WTC11 (cell line): ENCODE data around the gene PSMD13. TPM values are rescaled to one million over a fixed set of nuclear protein-coding genes. Genes with fewer than 3 reads are reported as not detected.

Source experiments
- ATAC-seq: fragments of 200-7000 bp; cut with Tn5 transposase; 2 replicates; pipeline ENCODE4 v1.10.0; 2021; ENCODE audit warnings: mild to moderate bottlenecking, moderate library complexity
- CTCF ChIA-PET: fragments of 300-600 bp; sonication (Branson Sonifier 250); formaldehyde crosslinking; loops from one replicate; lab custom pipeline; 2021; ENCODE audit warnings: antibody characterized with exemption; lab: Charles Lee
- POLR2A ChIA-PET: fragments of 350-600 bp; sonication (Branson Sonifier 250); formaldehyde crosslinking; loops from one replicate; lab custom pipeline; 2021; ENCODE audit warnings: antibody characterized with exemption; lab: Charles Lee
- DNase-seq: peaks from one replicate; pipeline ENCODE4 v3.0.0; 2021; ENCODE audit warnings: low spot score
- H3K27ac Mint-ChIP-seq: 2 replicates; pipeline ENCODE4 v1.8.0; 2021; ENCODE audit warnings: mixed read lengths
- H3K27me3 Mint-ChIP-seq: 2 replicates; pipeline ENCODE4 v1.8.0; 2021; ENCODE audit warnings: low read depth, mild to moderate bottlenecking, moderate library complexity, mixed read lengths
- H3K36me3 Mint-ChIP-seq: 2 replicates; pipeline ENCODE4 v1.8.0; 2021; ENCODE audit warnings: mixed read lengths
- H3K4me1 Mint-ChIP-seq: 2 replicates; pipeline ENCODE4 v1.8.0; 2022; ENCODE audit warnings: mixed read lengths
- H3K4me3 Mint-ChIP-seq: 2 replicates; pipeline ENCODE4 v1.8.0; 2021; ENCODE audit warnings: mild to moderate bottlenecking, moderate library complexity, mixed read lengths
- H3K9me3 Mint-ChIP-seq: 2 replicates; pipeline ENCODE4 v1.8.0; 2021; ENCODE audit warnings: mixed read lengths
- AFF4 ChIP-seq: sonication (generic); formaldehyde crosslinking; IDR thresholded peaks from 2 replicates; pipeline ENCODE4 v1.8.1; 2023; ENCODE audit warnings: mild to moderate bottlenecking, missing genetic modification reagents, borderline replicate concordance
- ARID4B ChIP-seq: sonication (generic); formaldehyde crosslinking; IDR thresholded peaks from 2 replicates; pipeline ENCODE4 v1.8.0; 2023; ENCODE audit warnings: missing genetic modification reagents, mild to moderate bottlenecking, borderline replicate concordance
- CREB1 ChIP-seq: sonication (generic); formaldehyde crosslinking; IDR thresholded peaks from 2 replicates; pipeline ENCODE4 v1.8.0; 2023; ENCODE audit warnings: mild to moderate bottlenecking, missing genetic modification reagents
- E2F1 ChIP-seq: sonication (generic); formaldehyde crosslinking; IDR thresholded peaks from 2 replicates; pipeline ENCODE4 v1.8.0; 2022; ENCODE audit warnings: mild to moderate bottlenecking, missing genetic modification reagents
- ESRRA ChIP-seq: sonication (generic); formaldehyde crosslinking; IDR thresholded peaks from 2 replicates; pipeline ENCODE4 v1.8.1; 2022; ENCODE audit warnings: mild to moderate bottlenecking, missing genetic modification reagents, borderline replicate concordance
- ETV6 ChIP-seq: sonication (generic); formaldehyde crosslinking; IDR thresholded peaks from 2 replicates; pipeline ENCODE4 v1.8.1; 2022; ENCODE audit warnings: mild to moderate bottlenecking, missing genetic modification reagents
- IRF1 ChIP-seq: sonication (generic); formaldehyde crosslinking; IDR thresholded peaks from 2 replicates; pipeline ENCODE4 v1.8.0; 2023; ENCODE audit warnings: missing genetic modification reagents
- IRF2 ChIP-seq: sonication (generic); formaldehyde crosslinking; IDR thresholded peaks from 2 replicates; pipeline ENCODE4 v1.8.0; 2022; ENCODE audit warnings: low read depth, missing genetic modification reagents, borderline replicate concordance
- NFYB ChIP-seq: sonication (generic); formaldehyde crosslinking; conservative IDR thresholded peaks from 2 replicates; pipeline ENCODE4 v1.8.0; 2022; ENCODE audit warnings: low read depth, missing genetic modification reagents
- NR1H2 ChIP-seq: sonication (generic); formaldehyde crosslinking; IDR thresholded peaks from 2 replicates; pipeline ENCODE4 v1.9.0; 2021; ENCODE audit warnings: mild to moderate bottlenecking, moderate library complexity, missing genetic modification reagents
- ZNF219 ChIP-seq: sonication (generic); formaldehyde crosslinking; IDR thresholded peaks from 2 replicates; pipeline ENCODE4 v1.8.0; 2023; ENCODE audit warnings: missing genetic modification reagents, mild to moderate bottlenecking, borderline replicate concordance
- ZNF232 ChIP-seq: sonication (generic); formaldehyde crosslinking; IDR thresholded peaks from 2 replicates; pipeline ENCODE4 v1.8.0; 2022; ENCODE audit warnings: mild to moderate bottlenecking, missing genetic modification reagents
- ZNF396 ChIP-seq: fragments of 250-450 bp; sonication (Bioruptor Pico); IDR thresholded peaks from 2 replicates; pipeline ENCODE4 v1.8.0; 2021; ENCODE audit warnings: mild to moderate bottlenecking, moderate library complexity, borderline replicate concordance
- ZNF512 ChIP-seq: sonication (generic); formaldehyde crosslinking; IDR thresholded peaks from 2 replicates; pipeline ENCODE4 v1.8.1; 2022; ENCODE audit warnings: missing genetic modification reagents, borderline replicate concordance
- total RNA-seq: library from RNA; stranded (reverse); gene quantifications from 3 replicates; pipeline ENCODE4 v1.2.3, GENCODE V29; 2021

PSMD13 gene
- total RNA-seq, 1 experiment from 2014 or later: 148 TPM

GRCh38 chr11:210803-211180, 26.0 kb upstream of the PSMD13 start:
- H3K27me3 Mint-ChIP-seq: no peaks in the 10 kb centered on the region
- TF ChIP-seq ZNF512 (CRISPR knock-in tag) (no peak), NFYB (CRISPR knock-in tag) (no peak), E2F1 (CRISPR knock-in tag) (no peak), ZNF219 (CRISPR knock-in tag) (no peak), ZNF232 (CRISPR knock-in tag) (no peak), ESRRA (CRISPR knock-in tag) (no peak), NR1H2 (CRISPR knock-in tag) (no peak), ARID4B (CRISPR knock-in tag) (no peak), CREB1 (no peak), IRF2 (no peak), ZNF396 (CRISPR knock-in tag) (no peak)
- POLR2A ChIA-PET: no interaction called here
- DNase-seq (no peak), ATAC-seq (no peak)
- no peak overlapping the region for H3K4me3 Mint-ChIP-seq
- no peak overlapping the region for H3K27ac Mint-ChIP-seq
- H3K9me3 Mint-ChIP-seq: no peaks in the 10 kb centered on the region
- H3K4me1 Mint-ChIP-seq: peaks cover 8% of the 10 kb centered on the region; the same call in 1 of the 2 replicates
- CTCF ChIA-PET: no interaction called here
- H3K36me3 Mint-ChIP-seq: peaks cover 41% of the 10 kb centered on the region

- Mint-ChIP-seq H3K9me3 (no peaks in the 10 kb centered on the region), H3K27me3 (no peaks in the 10 kb centered on the region), H3K36me3 (peaks cover 41% of the 10 kb centered on the region), H3K4me3 (no peak overlapping the region), H3K4me1 (peaks cover 5% of the 10 kb centered on the region; the same call in 1 of the 2 replicates), H3K27ac (no peak overlapping the region)
- ChIA-PET POLR2A (no interaction called here), CTCF (interaction anchor here (0.7 to 3.2 kb wide), 2 partner anchors 40 to 95 kb away, joined by 3 to 10 read pairs; no protein-coding TSS in a partner anchor)
- no peak for DNase-seq
- TF ChIP-seq IRF1 (CRISPR knock-in tag) (no peak), ETV6 (no peak), AFF4 (CRISPR knock-in tag) (no peak), CREB1 (no peak)
- no peak for ATAC-seq
These were observed 25.5 kb upstream of the PSMD13 start for GRCh38 chr11:211295-211694.
